Karpas-422 (cell line): ENCODE data around the gene RPL39. TPM values are rescaled to one million over a fixed set of nuclear protein-coding genes. Genes with fewer than 3 reads are reported as not detected.
A peak's percentile ranks its signal among the peaks of the same experiment; 100 is the strongest.
"Not testable (repeated sequence)": the region's sequence is repeated elsewhere in the genome, so short reads cannot be mapped to it uniquely, and the experiment has no call there.

ENCODE experiments used
- DNase-seq: peaks from one replicate; pipeline ENCODE4 v3.0.0-alpha.2; 2015
- H2AFZ ChIP-seq: fragments of 200-600 bp; sonication (generic); 2 replicates; pipeline ENCODE4 v1.6.1; 2014; ENCODE audit warnings: antibody characterized with exemption, low read length, mixed read lengths
- H3K27ac ChIP-seq: fragments of 200-600 bp; sonication (generic); 2 replicates; pipeline ENCODE4 v1.5.1; 2014; ENCODE audit warnings: mild to moderate bottlenecking, low read length, moderate library complexity
- H3K27me3 ChIP-seq: fragments of 200-600 bp; sonication (generic); 2 replicates; pipeline ENCODE4 v1.6.1; 2014; ENCODE audit warnings: low read length, mixed read lengths
- H3K36me3 ChIP-seq: fragments of 200-600 bp; sonication (generic); 2 replicates; pipeline ENCODE4 v1.6.1; 2014; ENCODE audit warnings: low read length, mixed read lengths; ENCODE audit not compliant: insufficient read depth
- H3K4me1 ChIP-seq: fragments of 200-600 bp; sonication (generic); 2 replicates; pipeline ENCODE4 v1.6.1; 2014; ENCODE audit warnings: mild to moderate bottlenecking, low read length, mixed read lengths
- H3K4me2 ChIP-seq: fragments of 200-600 bp; sonication (generic); 2 replicates; pipeline ENCODE4 v1.6.1; 2014; ENCODE audit warnings: low read length, low read depth, mild to moderate bottlenecking; ENCODE audit not compliant: poor library complexity, severe bottlenecking
- H3K4me3 ChIP-seq: fragments of 200-600 bp; sonication (generic); 2 replicates; pipeline ENCODE4 v1.5.1; 2014; ENCODE audit warnings: mild to moderate bottlenecking, antibody characterized with exemption, low read length, mixed read lengths
- H3K79me2 ChIP-seq: fragments of 200-600 bp; sonication (generic); 2 replicates; pipeline ENCODE4 v1.6.1; 2014; ENCODE audit warnings: mild to moderate bottlenecking, low read length, mixed read lengths
- H3K9ac ChIP-seq: fragments of 200-600 bp; sonication (generic); 2 replicates; pipeline ENCODE4 v1.6.0; 2014; ENCODE audit warnings: low read length
- H3K9me2 ChIP-seq: fragments of 200-600 bp; sonication (generic), shearing (Covaris generic); replicated peaks from 2 replicates; pipeline ENCODE4 v1.6.0; 2014; ENCODE audit warnings: mild to moderate bottlenecking, low read length, moderate library complexity; ENCODE audit not compliant: insufficient read depth
- H3K9me3 ChIP-seq: fragments of 300-700, 200-600 bp; sonication (generic); 2 replicates; pipeline ENCODE4 v1.6.1; 2014; ENCODE audit warnings: low read length, mixed read lengths
- H4K20me1 ChIP-seq: fragments of 200-600 bp; sonication (generic); 2 replicates; pipeline ENCODE4 v1.6.1; 2014; ENCODE audit warnings: mild to moderate bottlenecking, antibody characterized with exemption, low read length, low read depth; ENCODE audit not compliant: insufficient read depth
- total RNA-seq: library from RNA; depleted of rRNA; stranded (reverse); fragments of >200 nt; shearing (Covaris generic); gene quantifications from 2 replicates; pipeline ENCODE4 v1.2.3, GENCODE V29; 2014; ENCODE audit warnings: low replicate concordance

RPL39 gene
- total RNA-seq, 1 experiment from 2014 or later = 3,006 TPM

DNA sequence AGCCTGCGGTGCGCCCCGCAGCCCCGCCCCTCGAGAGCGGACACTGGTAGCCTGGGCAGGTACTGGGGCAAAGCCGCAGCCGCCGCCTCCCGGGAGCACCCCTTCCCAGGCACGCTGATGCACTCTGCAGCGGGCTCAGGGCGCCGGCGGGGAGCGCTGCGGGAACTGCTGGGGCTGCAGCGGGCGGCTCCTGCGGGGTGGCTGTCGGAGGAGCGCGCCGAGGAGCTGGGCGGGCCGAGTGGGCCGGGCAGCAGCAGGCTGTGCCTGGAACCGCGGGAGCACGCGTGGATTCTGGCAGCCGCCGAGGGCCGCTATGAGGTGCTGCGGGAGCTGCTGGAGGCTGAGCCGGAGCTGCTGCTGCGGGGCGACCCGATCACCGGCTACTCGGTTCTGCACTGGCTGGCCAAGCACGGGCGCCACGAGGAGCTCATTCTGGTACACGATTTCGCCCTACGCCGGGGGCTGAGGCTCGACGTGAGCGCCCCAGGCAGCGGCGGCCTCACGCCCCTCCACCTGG is 32.6 kb downstream of the RPL39 start:
- Histone ChIP-seq H3K4me2 (peak overlapping the region; percentile 54), H3K4me1 (peaks cover 25% of the 10 kb centered on the region), H3K9ac (no peak overlapping the region), H2AFZ (no peak overlapping the region), H3K4me3 (peak overlapping the region; percentile 51; the same call in 1 of the 2 replicates), H3K79me2 (no peaks in the 10 kb centered on the region), H3K9me2 (no peaks in the 10 kb centered on the region), H3K9me3 (no peaks in the 10 kb centered on the region), H3K27me3 (no peaks in the 10 kb centered on the region), H4K20me1 (no peaks in the 10 kb centered on the region), H3K27ac (no peak overlapping the region), H3K36me3 (no peaks in the 10 kb centered on the region)
- DNase-seq = no peak

DNA sequence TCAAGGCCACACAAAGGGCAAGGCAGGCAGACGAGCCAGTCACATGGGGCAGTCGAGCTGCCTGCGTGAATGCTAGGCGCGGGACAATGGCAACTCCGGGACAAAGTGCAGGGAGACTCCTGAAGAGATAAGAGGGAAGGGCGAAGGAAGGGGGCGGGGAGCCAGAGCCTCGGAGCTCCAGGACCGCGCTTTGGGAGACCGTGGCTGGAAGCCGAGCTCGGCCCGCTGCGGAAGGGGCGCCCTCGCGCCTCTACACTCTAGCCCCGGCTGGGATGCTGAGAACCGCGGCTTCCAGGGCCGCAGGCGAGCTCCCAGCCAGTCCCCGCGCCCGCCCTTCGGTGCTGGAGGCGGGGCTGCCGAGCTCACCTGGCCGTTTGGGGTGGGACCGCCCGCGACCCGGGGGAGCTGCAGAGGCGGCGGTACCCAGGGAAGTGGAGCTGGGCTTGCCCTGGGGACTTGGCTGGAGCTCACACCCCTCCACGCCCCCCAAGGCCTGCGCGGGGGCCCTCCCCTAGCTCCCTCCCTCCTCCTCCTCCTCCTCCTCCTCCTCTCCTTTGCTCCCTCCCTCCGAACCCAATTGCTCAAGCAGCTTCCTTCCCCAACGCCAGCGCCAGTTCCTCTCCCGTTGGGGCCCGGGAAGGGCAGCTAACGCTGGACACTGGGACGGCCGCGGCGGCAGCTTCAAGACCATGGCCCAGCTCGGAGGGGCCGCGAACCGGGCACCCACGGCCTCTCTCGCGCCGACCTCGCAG is 33.3 kb downstream of the RPL39 start, which contains the start of gene SOWAHD:
SOWAHD (plus strand) TSS at position 610 of the 752 bp plus-strand sequence; CDS start at position 690, 80 bp downstream.
- Histone ChIP-seq H3K9ac (peak within 1 kb of the TSS; percentile 35), H3K79me2 (no peaks in the 10 kb centered on the region), H3K27ac (no peak within 1 kb of the TSS), H3K9me2 (no peaks in the 10 kb centered on the region), H4K20me1 (no peaks in the 10 kb centered on the region), H3K4me1 (peaks cover 25% of the 10 kb centered on the region), H2AFZ (no peak within 1 kb of the TSS), H3K4me3 (peak within 1 kb of the TSS; percentile 51; the same call in 1 of the 2 replicates), H3K4me2 (peak within 1 kb of the TSS; percentile 54), H3K9me3 (no peaks in the 10 kb centered on the region), H3K36me3 (no peaks in the 10 kb centered on the region), H3K27me3 (no peaks in the 10 kb centered on the region)
- DNase-seq = no peak

DNA sequence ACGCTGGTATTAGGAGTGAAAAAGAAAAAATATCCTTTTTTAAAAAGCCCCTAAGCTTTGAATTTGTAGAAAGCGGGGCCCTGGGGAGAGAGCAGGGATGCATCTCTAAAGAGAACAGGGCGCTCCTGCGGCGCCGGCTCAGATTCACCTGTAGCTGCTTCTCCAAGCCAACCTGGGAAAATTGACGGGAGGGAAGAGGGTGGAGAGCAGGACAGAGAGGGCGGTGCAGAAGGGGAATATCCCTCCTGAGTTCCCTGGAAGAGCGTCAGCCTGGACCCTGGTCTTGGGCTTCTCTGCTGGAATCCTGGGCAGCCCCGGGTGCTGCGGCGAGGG is 33.8 kb downstream of the RPL39 start:
- H3K4me2 ChIP-seq = peak overlapping the region; percentile 54
- no peaks in the 10 kb centered on the region for H3K9me3 ChIP-seq
- no peaks in the 10 kb centered on the region for H3K79me2 ChIP-seq
- peak overlapping the region; percentile 51; the same call in 1 of the 2 replicates for H3K4me3 ChIP-seq
- no peak overlapping the region for H2AFZ ChIP-seq
- H3K9ac ChIP-seq = 0 out of 2 replicates have a peak overlapping the region, but pooled peaks have one; percentile 35
- H3K4me1 ChIP-seq = peaks cover 25% of the 10 kb centered on the region
- no peak overlapping the region for H3K27ac ChIP-seq
- H3K36me3 ChIP-seq = no peaks in the 10 kb centered on the region
- no peaks in the 10 kb centered on the region for H3K9me2 ChIP-seq
- no peak for DNase-seq
- no peaks in the 10 kb centered on the region for H3K27me3 ChIP-seq
- no peaks in the 10 kb centered on the region for H4K20me1 ChIP-seq

DNA sequence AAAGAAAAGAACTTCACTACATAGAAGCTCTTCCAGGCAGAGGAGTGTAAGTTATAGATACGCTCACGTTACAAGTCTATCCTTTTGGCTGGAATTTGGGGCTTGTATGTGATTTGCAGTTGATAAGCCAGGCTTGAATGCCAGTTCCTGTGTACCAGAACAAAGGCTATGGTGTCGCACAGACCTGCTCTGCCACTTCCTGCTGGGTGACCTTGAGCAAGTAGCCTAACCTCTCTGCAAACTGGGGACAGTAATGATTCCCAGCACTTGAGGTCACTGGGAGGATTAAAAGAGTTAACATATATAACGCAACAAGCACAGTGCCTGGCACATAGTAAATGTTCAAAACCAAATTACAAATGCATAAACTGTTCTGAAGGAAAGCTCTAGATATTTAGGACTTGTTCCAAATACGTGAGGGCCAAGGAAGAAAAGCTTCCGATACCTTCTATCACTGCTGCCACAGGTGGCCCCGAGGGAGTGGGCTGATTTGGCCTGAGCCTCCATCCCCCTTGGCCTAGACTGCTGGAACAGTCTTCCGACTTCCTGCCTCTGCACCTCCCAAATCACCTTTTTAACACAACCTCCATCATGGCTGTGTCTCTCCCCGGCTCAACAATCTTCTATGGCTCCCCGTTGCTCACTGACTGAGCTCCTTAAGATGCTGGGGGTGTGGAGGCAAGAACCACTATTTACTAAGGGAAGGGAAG is 34.3 kb downstream of the RPL39 start:
- DNase-seq = no peak
- H3K9me2 ChIP-seq = no peaks in the 10 kb centered on the region
- H3K79me2 ChIP-seq = no peaks in the 10 kb centered on the region
- H3K9me3 ChIP-seq = no peaks in the 10 kb centered on the region
- H2AFZ ChIP-seq = no peak overlapping the region
- peaks cover 25% of the 10 kb centered on the region for H3K4me1 ChIP-seq
- H3K4me2 ChIP-seq = no peak overlapping the region
- no peaks in the 10 kb centered on the region for H4K20me1 ChIP-seq
- no peak overlapping the region for H3K9ac ChIP-seq
- no peak overlapping the region for H3K27ac ChIP-seq
- no peaks in the 10 kb centered on the region for H3K36me3 ChIP-seq
- H3K27me3 ChIP-seq = no peaks in the 10 kb centered on the region
- H3K4me3 ChIP-seq = no peak overlapping the region

DNA sequence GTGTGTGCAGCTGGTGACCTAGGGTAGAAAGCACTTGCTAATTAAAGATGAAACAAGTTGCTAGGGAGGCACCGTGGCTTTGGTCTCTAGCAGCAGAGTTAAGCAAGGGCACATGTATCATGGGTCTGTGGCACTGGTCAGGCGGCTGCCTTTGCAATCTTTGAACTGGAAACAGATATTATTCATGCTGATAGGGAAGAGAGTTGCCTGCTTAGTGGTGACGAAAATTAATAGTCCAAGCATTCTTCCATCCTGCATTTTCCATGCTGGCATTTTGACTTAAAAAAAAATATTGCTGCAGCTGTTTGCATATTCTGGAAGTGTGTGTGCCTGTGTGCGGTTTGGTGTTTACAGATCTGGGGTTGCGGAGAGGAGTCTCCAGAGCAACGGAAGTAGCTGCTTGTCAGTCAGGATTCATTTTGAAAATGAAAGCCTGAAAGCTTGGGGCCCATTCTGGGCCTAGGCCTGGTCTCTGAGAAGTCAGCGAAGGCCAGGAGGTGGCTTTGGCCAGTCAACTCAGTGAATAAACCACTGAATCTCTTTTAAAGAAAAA is 35.4 kb downstream of the RPL39 start:
- no peaks in the 10 kb centered on the region for H3K9me3 ChIP-seq
- H3K4me1 ChIP-seq = peaks cover 25% of the 10 kb centered on the region
- H3K4me3 ChIP-seq = no peak overlapping the region
- H3K27me3 ChIP-seq = no peaks in the 10 kb centered on the region
- H3K4me2 ChIP-seq = peak overlapping the region; percentile 47
- 0 out of 2 replicates have a peak overlapping the region, but pooled peaks have one; percentile 14 for H3K27ac ChIP-seq
- H3K9me2 ChIP-seq = no peaks in the 10 kb centered on the region
- no peaks in the 10 kb centered on the region for H3K36me3 ChIP-seq
- no peaks in the 10 kb centered on the region for H3K79me2 ChIP-seq
- no peak overlapping the region for H2AFZ ChIP-seq
- no peaks in the 10 kb centered on the region for H4K20me1 ChIP-seq
- peak overlapping the region; percentile 36 for H3K9ac ChIP-seq
- DNase-seq = no peak

DNA sequence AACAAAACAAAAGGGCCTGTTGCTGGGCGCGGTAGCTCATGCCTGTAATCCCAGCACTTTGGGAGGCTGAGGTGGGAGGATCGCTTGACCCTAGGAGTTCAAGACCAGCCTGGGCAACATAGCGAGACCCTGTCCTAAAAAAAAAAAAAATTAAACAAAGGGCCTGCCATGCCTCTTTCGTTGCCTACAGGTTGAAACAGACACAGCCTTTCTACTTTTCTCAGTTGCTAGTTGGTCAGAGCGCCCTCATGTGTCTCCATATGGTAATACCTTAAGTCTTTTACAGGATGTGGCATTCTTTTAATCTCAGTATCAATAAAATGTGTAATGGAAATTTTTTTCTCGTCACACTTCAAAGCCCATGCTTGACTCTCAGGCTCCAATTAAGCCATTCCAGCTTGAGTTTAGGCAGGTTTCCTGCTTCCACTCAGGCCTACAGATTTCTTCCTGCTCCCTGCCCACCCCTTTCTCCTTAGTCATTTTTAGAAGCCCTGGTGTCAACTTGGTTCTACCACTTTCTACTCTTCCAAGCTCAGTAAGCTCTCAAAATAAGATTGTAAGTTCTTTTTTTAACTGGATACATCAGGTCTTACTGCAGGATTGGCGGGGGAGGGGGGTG is 37.7 kb downstream of the RPL39 start:
- H3K9me2 ChIP-seq = no peaks in the 10 kb centered on the region
- no peak overlapping the region for H3K27ac ChIP-seq
- H3K4me2 ChIP-seq = no peak overlapping the region
- H3K9ac ChIP-seq = no peak overlapping the region
- H3K4me3 ChIP-seq = no peak overlapping the region
- peaks cover 25% of the 10 kb centered on the region for H3K4me1 ChIP-seq
- no peak overlapping the region for H2AFZ ChIP-seq
- peak; percentile 84 for DNase-seq
- no peaks in the 10 kb centered on the region for H3K27me3 ChIP-seq
- no peaks in the 10 kb centered on the region for H3K36me3 ChIP-seq
- H4K20me1 ChIP-seq = no peaks in the 10 kb centered on the region
- H3K9me3 ChIP-seq = no peaks in the 10 kb centered on the region
- H3K79me2 ChIP-seq = no peaks in the 10 kb centered on the region

DNA sequence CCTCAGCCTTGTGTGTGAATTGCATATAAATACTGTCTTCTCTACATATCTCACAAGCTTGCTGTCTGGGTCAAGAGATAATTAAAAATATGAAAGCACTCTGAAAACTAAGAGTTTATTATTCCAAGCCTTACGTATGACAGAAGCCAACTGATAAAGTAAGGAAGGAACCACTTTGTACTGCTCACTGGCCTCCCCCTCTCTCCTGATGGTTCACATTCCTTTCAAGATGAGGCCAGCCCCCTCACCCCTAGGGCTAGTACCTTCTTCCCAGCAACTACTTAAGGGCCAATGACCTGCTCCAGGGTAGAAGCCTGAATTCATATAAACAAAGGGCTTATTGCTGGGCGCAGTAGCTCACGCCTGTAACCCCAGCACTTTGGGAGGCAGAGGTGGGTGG is 38.4 kb downstream of the RPL39 start:
- H3K9ac ChIP-seq = no peak overlapping the region
- no peak overlapping the region for H3K4me3 ChIP-seq
- no peaks in the 10 kb centered on the region for H3K9me2 ChIP-seq
- no peaks in the 10 kb centered on the region for H3K36me3 ChIP-seq
- no peak overlapping the region for H2AFZ ChIP-seq
- no peak overlapping the region for H3K4me2 ChIP-seq
- no peaks in the 10 kb centered on the region for H3K79me2 ChIP-seq
- peaks cover 24% of the 10 kb centered on the region for H3K4me1 ChIP-seq
- no peaks in the 10 kb centered on the region for H4K20me1 ChIP-seq
- no peaks in the 10 kb centered on the region for H3K27me3 ChIP-seq
- no peaks in the 10 kb centered on the region for H3K9me3 ChIP-seq
- DNase-seq = no peak
- H3K27ac ChIP-seq = no peak overlapping the region

DNA sequence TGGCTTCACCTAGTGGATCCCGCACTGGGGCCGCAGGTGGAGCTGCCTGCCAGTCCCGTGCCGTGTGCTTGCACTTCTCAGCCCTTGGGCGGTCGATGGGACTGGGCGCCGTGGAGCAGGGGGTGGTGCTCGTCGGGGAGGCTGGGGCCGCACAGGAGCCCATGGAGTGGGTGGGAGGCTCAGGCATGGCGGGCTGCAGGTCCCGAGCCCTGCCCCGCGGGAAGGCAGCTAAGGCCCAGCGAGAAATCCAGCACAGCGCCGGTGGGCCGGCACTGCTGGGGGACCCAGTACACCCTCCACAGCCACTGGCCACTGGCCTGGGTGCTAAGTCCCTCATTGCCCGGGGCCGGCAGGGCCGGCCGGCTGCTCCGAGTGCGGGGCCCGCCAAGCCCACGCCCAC is 40.7 kb downstream of the RPL39 start:
- not testable (repeated sequence) for DNase-seq, H3K36me3 ChIP-seq, H3K9me2 ChIP-seq, H3K79me2 ChIP-seq, H3K4me3 ChIP-seq, H4K20me1 ChIP-seq, H3K27me3 ChIP-seq, H3K9ac ChIP-seq, H3K9me3 ChIP-seq, H3K4me2 ChIP-seq, H2AFZ ChIP-seq, H3K27ac ChIP-seq
- H3K4me1 ChIP-seq = peaks cover 13% of the 10 kb centered on the region
